ENCODE data around the gene GJA1.
"Not testable (repeated sequence)": the region's sequence is repeated elsewhere in the genome, so short reads cannot be mapped to it uniquely, and the experiment has no call there.

The GJA1 gene

DNA sequence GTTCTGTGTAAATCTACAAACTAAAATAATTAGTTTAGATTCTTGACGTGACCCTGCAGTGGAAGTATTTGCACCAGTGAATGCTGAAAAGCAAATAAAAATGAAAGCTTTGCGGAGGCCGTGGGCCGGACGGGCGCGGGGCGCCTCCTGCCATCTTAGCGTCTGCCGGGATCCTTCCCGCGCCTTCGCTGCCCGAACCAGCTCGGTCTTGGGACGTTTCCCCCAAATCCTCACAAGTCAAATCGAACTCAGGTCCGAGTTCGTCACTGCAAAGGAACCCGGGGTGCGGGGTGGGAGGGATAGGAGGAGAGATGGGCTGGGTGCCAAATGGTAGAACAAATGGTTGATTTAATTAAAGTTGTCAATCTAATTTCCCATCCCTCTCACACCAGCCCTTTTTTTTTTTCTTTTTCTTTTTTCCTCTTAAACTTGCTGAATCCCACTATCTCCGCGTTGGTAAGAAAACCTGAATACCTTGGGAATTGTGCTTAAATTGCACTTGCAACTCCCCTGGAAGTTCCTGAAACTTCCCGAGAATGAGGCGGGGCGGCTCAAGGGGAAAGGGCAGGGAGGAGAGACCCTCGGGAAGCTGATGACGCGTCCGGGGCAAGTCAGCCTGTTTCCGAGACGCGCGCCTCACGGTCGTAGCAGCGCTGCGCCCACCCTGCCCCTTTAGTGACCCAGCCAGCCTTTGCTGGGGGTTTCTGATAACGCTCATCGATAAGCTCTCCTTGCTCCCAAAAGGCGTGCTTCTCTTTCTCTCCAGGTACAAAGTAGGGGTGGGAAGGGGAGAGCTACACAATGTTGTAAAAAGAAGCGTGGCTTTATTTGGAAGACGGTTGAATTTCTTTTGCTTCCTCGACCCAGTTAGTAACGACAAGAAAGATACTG lies 1.8 kb downstream of the GJA1 start:
- no peak for DNase-seq (ENCODE audit: low read depth)

DNA sequence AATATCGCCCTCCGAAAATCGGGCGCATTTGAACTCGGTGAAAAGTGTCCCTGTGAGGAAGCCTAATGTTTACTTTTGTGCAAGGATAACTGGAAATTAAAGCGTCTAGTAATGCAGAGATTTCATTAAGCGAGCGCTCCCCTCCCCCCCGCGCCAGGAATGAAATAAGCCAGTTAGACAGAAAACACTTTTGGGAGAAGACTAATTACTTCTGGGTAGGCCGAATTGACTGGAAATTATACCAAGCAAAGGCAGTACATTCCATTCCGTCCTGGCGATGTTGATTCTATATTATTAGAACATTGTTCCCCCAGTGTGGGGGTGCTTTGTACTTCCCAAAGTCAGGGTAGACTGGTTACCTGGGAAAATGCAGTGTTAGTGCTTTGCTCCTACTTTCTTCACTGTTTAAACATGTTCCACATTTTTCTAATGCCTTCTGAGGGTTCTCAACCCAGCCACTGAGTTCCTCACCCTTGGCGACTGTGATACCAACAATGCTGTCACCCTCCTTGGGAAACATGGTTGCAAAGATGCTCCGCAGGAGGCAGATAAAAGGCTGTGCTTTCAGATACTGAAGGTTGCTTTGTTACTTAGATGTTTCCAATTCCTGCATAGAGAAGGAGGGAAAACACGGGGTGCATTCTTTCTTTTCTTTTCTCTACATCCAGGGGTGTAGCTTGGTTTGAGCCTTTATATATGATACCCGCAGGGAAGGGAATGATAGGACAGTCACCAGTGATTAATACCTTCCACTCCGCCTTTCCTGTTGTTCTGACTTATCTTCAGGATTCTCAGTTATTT lies 2.6 kb downstream of the GJA1 start:
- DNase-seq (ENCODE audit: low read depth) = no peak

- no peak for DNase-seq (ENCODE audit: low read depth)
Measured at GRCh38 chr6:121438869-121439268, 3.4 kb downstream of the GJA1 start.

GRCh38 chr6:121439475-121439874 lies 4.0 kb downstream of the GJA1 start:
- DNase-seq (ENCODE audit: low read depth) = no peak

GRCh38 chr6:121439926-121440325 lies 4.5 kb downstream of the GJA1 start:
- DNase-seq (ENCODE audit: low read depth) = no peak

DNA sequence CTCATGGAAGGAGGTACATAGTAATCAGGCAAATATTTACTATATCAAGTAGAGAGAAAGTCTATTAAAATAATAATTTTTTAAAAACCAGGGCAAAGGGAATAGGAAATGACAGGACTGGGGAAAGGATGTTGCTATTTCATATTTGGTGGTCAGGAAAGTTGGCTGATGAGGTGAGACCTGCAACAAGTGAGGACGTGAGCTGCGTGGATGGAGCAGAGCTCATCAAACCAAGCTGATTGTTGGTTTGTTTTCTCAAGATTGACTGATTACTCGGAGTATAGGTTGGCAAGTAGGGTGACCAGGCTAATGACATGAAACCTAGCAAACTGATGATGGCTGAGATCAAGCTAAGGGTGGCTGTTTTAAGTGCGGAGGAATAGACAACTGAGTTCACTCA lies 6.0 kb downstream of the GJA1 start:
- DNase-seq (ENCODE audit: low read depth) = no peak

DNA sequence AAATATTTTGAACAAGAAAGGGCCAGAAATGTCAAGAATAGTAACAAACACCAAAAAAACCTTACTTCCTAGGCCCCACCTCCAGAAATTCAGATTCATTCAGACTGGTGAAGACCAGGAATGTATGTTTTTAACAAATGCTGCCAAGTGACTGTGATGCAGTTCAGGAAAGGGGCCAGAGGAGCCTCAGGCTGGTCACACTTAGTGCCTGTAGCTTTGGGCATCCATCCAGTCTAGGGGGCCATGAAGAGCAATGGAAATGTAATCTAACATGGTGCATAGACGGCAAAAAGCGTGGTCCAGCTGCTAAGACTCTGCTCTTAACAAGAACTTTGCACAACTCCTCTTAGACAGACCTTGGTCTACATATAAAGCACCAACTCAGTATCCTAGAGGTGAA lies 7.1 kb downstream of the GJA1 start:
- DNase-seq (ENCODE audit: low read depth) = no peak

DNA sequence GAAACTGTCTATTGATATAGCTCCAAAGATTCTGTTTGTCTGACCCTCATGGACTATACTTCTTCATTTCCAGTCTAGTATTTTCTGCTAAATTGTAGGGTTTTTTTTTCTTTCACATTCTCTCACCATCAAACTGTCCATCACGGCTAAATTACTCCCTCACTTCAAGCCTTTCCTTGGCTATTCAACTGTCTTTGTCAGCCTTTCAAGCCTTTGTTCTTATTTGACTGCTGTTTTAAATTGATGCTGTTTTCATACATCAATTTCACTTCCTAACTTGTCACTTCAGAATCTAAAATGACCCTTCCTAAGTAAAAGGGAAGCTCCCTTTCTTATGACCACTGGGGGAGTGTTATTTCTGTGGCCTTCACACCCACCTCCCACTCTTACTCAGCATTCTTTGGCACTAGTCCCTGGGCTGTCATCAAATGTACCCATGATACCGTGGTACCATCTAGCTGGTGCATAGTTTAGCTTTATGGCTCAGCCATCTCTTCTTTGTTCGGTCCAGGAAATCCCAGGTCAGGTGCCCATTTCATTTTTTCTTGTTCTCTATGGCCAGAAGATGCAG lies 8.6 kb downstream of the GJA1 start:
- no peak for DNase-seq (ENCODE audit: low read depth)

DNA sequence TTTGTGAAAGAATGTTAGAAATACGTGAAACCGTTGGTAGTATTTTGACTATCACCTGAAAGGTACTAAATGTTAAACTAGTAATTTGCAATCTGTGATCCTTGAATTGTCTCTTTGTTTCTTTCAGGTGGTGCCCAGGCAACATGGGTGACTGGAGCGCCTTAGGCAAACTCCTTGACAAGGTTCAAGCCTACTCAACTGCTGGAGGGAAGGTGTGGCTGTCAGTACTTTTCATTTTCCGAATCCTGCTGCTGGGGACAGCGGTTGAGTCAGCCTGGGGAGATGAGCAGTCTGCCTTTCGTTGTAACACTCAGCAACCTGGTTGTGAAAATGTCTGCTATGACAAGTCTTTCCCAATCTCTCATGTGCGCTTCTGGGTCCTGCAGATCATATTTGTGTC lies 11.3 kb downstream of the GJA1 start:
- DNase-seq (ENCODE audit: low read depth) = not testable (repeated sequence)

GRCh38 chr6:121447746-121448145 lies 12.3 kb downstream of the GJA1 start:
- not testable (repeated sequence) for DNase-seq (ENCODE audit: low read depth)

DNA sequence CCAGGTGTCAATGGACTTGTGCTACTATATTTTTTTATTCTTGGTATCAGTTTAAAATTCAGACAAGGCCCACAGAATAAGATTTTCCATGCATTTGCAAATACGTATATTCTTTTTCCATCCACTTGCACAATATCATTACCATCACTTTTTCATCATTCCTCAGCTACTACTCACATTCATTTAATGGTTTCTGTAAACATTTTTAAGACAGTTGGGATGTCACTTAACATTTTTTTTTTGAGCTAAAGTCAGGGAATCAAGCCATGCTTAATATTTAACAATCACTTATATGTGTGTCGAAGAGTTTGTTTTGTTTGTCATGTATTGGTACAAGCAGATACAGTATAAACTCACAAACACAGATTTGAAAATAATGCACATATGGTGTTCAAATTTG lies 13.1 kb downstream of the GJA1 start:
- DNase-seq (ENCODE audit: low read depth) = not testable (repeated sequence)

GRCh38 chr6:121449331-121449730 lies 13.9 kb downstream of the GJA1 start:
- DNase-seq (ENCODE audit: low read depth) = no peak

DNA sequence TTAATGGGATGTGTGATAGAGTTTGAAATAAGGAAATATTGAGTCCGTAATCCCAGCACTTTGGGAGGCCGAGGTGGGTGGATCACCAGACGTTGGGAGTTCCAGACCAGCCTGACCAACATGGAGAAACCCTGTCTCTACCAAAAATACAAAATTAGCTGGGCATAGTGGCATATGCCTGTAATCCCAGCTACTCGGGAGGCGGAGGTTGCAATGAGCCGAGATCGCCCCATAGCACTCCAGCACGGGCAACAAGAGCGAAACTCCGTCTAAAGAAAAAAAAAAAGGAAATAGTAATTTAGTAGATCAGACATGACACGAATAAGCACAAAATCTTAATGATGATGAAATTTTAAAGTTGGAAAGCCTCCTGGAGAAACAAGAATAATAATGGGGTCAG lies 14.8 kb downstream of the GJA1 start:
- DNase-seq (ENCODE audit: low read depth) = no peak

DNA sequence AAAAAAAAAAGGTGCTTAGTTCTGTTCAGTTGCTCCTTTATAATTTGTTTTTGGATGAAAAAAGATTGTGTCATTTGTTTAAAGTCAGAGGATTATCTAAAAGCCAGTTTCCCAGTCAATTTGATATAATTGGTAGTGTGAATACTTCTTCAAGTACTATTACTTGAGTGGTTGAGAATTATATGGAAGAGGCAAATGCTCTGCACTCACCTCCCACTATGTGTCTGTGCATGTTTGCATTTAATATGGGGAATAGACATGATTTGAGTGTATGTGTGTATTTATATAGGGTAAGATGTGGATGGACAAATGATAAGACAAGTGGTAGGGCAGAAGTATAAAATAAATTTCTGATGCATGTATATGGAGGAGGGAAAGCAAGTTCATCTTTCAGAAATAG lies 15.8 kb downstream of the GJA1 start:
- no peak for DNase-seq (ENCODE audit: low read depth)

GRCh38 chr6:121453191-121453590 lies 17.7 kb downstream of the GJA1 start:
- DNase-seq (ENCODE audit: low read depth) = no peak

GRCh38 chr6:121460170-121460569 lies 24.7 kb downstream of the GJA1 start:
- DNase-seq (ENCODE audit: low read depth) = no peak

DNA sequence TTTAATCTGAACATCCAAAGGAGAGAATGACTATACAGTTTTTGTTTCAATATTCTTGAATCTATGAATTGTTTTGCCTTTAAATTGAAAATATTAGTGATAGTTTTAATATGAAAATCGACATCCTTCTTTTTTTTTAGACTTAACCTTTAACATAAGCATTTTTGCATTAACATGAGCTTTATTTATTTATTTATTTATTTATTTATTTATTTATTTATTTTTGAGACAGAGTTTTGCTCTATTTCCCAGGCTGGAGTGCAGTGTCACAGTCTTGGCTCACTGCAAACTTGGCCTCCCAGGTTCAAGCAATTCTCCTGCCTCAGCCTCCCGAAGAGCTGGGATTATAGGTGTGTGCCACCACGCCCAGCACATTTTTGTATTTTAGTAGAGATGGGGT lies 27.6 kb downstream of the GJA1 start:
- DNase-seq (ENCODE audit: low read depth) = no peak

- no peak for DNase-seq (ENCODE audit: low read depth)
Measured at GRCh38 chr6:121465101-121465500, 29.7 kb downstream of the GJA1 start.

DNA sequence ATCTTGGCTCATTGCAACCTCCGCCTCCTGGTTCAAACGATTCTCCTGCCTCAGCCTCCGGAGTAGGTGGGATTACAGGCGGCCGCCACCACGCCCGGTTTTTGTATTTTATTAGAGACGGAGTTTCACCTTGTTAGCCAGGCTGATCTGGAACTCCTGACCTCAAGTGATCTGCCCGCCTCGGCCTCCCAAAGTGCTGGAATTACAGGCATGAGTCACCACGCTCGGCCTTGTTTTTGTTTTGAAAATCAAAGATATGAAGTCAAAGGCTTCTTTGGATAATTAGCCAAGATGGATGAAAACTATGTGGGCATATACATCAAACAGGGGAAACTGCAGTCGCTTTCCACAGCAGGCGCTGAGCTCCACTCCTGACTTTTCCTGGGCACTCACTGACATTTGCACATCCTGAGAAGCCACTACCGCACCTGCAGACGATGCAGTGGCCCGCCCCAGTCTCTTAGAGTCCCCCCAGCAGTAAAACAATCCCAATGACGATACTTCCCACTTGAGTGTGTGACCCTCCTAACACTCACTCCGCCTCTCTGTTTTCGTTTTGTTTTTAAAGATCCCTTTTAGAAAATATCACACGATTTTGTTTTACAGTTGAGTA lies 44.1 kb downstream of the GJA1 start:
- no peak for DNase-seq (ENCODE audit: low read depth)

- no peak for DNase-seq (ENCODE audit: low read depth)
Measured at GRCh38 chr6:121480099-121480713, 44.8 kb downstream of the GJA1 start.

- peak; percentile 23 for DNase-seq (ENCODE audit: low read depth)
Measured at GRCh38 chr6:121482004-121482693, 46.7 kb downstream of the GJA1 start.
